Endothelial cell of umbilical vein (primary cell): ENCODE measurements around the gene PSME3. TPM values are rescaled to one million over a fixed set of nuclear protein-coding genes. Genes with fewer than 3 reads are reported as not detected.
A peak's percentile ranks its signal among the peaks of the same experiment; 100 is the strongest.

Experiments
- BruUV-seq: library from RNA; stranded (reverse); fragments of 400-500 nt; replicated peaks from 2 replicates; lab custom pipeline; 2021; lab: Mats Ljungman, UMichigan
- CTCF ChIA-PET: fragments of 300-600, 350-600 bp; sonication (Branson Sonifier 250); formaldehyde crosslinking; loops from one replicate; lab custom pipeline; 2021; ENCODE audit warnings: antibody characterized with exemption, inconsistent platforms; lab: Charles Lee
- POLR2A ChIA-PET: fragments of 300-600, 350-600 bp; sonication (Branson Sonifier 250); formaldehyde crosslinking; loops from one replicate; lab custom pipeline; 2021; ENCODE audit warnings: antibody characterized with exemption, inconsistent platforms; lab: Charles Lee
- DNase-seq: peaks from one replicate; pipeline ENCODE4 v3.0.0-alpha.2; 2011; ENCODE audit warnings: low read depth, low spot score
- FAIRE-seq: peaks from 2 replicates; lab custom pipeline; 2011; peaks lifted over from hg19 to GRCh38; lab: Jason Lieb, UNC
- H2AFZ ChIP-seq: 2 replicates; pipeline ENCODE4 v1.6.0; 2012; ENCODE audit warnings: low read depth, low read length, control low read depth, inconsistent platforms
- H3K27ac ChIP-seq: 2 replicates; pipeline ENCODE4 v1.5.1; 2011; ENCODE audit warnings: low read depth, mild to moderate bottlenecking, control low read depth, low read length, moderate library complexity; ENCODE audit not compliant: insufficient read depth
- H3K27me3 ChIP-seq, 2 experiments: 2 replicates each; pipeline versions ENCODE4 v1.6.0 to v1.6.1; 2011; ENCODE audit warnings: low read length in 2 of 2, mixed read lengths in 1 of 2; ENCODE audit not compliant: control insufficient read depth in 2 of 2, insufficient read depth in 2 of 2
- H3K36me3 ChIP-seq, 2 experiments: 2 replicates in 1 of 2; 3 replicates in 1 of 2; pipeline ENCODE4 v1.5.1; 2011; ENCODE audit warnings: low read length in 2 of 2, mild to moderate bottlenecking in 1 of 2, moderate library complexity in 1 of 2; ENCODE audit not compliant: control insufficient read depth in 2 of 2, insufficient read depth in 2 of 2; ENCODE audit errors: extremely low read depth in 1 of 2
- H3K4me1 ChIP-seq: 3 replicates; pipeline ENCODE4 v1.5.1; 2011; ENCODE audit warnings: mild to moderate bottlenecking, low read length; ENCODE audit not compliant: control insufficient read depth, insufficient read depth; ENCODE audit errors: extremely low read depth
- H3K4me2 ChIP-seq: 2 replicates; pipeline ENCODE4 v1.6.1; 2011; ENCODE audit warnings: low read length, control low read depth, mixed read lengths; ENCODE audit not compliant: insufficient read depth
- H3K4me3 ChIP-seq, 3 experiments: fragments of 200-600 bp in 1 of 3; sonication (generic), shearing (Covaris generic) in 1 of 3; replicated peaks in 1 of 3; 2 replicates each; pipeline ENCODE4 v1.5.1; 2011 to 2016; ENCODE audit warnings: control low read depth in 3 of 3, low read length in 3 of 3, mild to moderate bottlenecking in 2 of 3, inconsistent platforms in 1 of 3, low read depth in 1 of 3, moderate library complexity in 1 of 3; ENCODE audit not compliant: insufficient read depth in 1 of 3
- H3K79me2 ChIP-seq: 2 replicates; pipeline ENCODE4 v1.6.0; 2012; ENCODE audit warnings: low read length, inconsistent platforms; ENCODE audit not compliant: control insufficient read depth, insufficient read depth
- H3K9ac ChIP-seq: replicated peaks from 2 replicates; pipeline ENCODE3; 2011; ENCODE audit warnings: low read length, control low read depth; ENCODE audit not compliant: insufficient read depth; ENCODE audit errors: extremely low read depth
- H3K9me1 ChIP-seq: replicated peaks from 3 replicates; pipeline ENCODE4 v1.6.0; 2011; ENCODE audit warnings: mild to moderate bottlenecking, low read length; ENCODE audit not compliant: control insufficient read depth, insufficient read depth; ENCODE audit errors: extremely low read depth
- H3K9me3 ChIP-seq: replicated peaks from 2 replicates; pipeline ENCODE4 v1.5.1; 2012; ENCODE audit warnings: low read length, inconsistent platforms; ENCODE audit not compliant: control insufficient read depth, insufficient read depth
- H4K20me1 ChIP-seq: replicated peaks from 2 replicates; pipeline ENCODE3; 2011; ENCODE audit warnings: mild to moderate bottlenecking, low read length; ENCODE audit not compliant: control insufficient read depth, insufficient read depth; ENCODE audit errors: extremely low read depth
- CTCF ChIP-seq, 2 donors: IDR thresholded peaks; 1 replicate in 1 of 2; 2 replicates in 1 of 2; pipeline ENCODE4 v1.5.1; 2011; ENCODE audit warnings: low read length in 2 of 2, mild to moderate bottlenecking in 2 of 2, moderate library complexity in 2 of 2, control low read depth in 1 of 2, inconsistent platforms in 1 of 2, low read depth in 1 of 2; ENCODE audit not compliant: insufficient read depth in 1 of 2; ENCODE audit errors: extremely low read depth in 1 of 2
- FOS ChIP-seq: IDR thresholded peaks from 2 replicates; pipeline ENCODE4 v1.6.1; 2011; ENCODE audit warnings: mild to moderate bottlenecking, low read length, moderate library complexity, borderline replicate concordance; ENCODE audit not compliant: insufficient read depth
- JUN ChIP-seq: IDR thresholded peaks from 2 replicates; pipeline ENCODE4 v1.6.1; 2011; ENCODE audit warnings: borderline replicate concordance, low read depth; ENCODE audit not compliant: insufficient read length, insufficient read depth
- POLR2A ChIP-seq: IDR thresholded peaks from 2 replicates; pipeline ENCODE4 v1.6.1; 2012; ENCODE audit warnings: low read depth, mild to moderate bottlenecking, control low read depth, low read length
- POLR2AphosphoS5 ChIP-seq: IDR thresholded peaks from 2 replicates; pipeline ENCODE4 v1.6.1; 2012; ENCODE audit warnings: low read depth, mild to moderate bottlenecking, control low read depth, low read length, moderate library complexity; ENCODE audit not compliant: insufficient read depth
- dilution Hi-C: fragments of 300-500 bp; cut with MboI; formaldehyde crosslinking; loops from one replicate; pipeline ENCODE4 v1.15.0; 2019; ENCODE audit warnings: low sequenced_read_pairs; ENCODE audit not compliant: extremely low pct_ligation_motif_present
- intact Hi-C: fragments of 100-400 bp; cut with micrococcal nuclease; formaldehyde crosslinking; loops from one replicate; pipeline ENCODE4 v1.10.0; 2022
- polyA plus RNA-seq, 4 experiments: library from polyadenylated mRNA; depleted of rRNA in 3 of 4; stranded (reverse) in 3 of 4; unstranded in 1 of 4; fragments of >200 nt; gene quantifications; 2 replicates each; pipeline versions ENCODE4 v1.2.1 to v1.2.3, GENCODE V29; 2011 to 2012; ENCODE audit warnings: missing spikeins in 1 of 4
- total RNA-seq: library from RNA; stranded (reverse); gene quantifications from 2 replicates; pipeline ENCODE4 v1.2.3, GENCODE V29; 2021

Gene PSME3
- total and polyA plus RNA-seq, 2 donors (not counting 3 experiments of a cell fraction or from before 2014, with no cell fraction given): 98.4 to 126 TPM

GRCh38 chr17:42809250-42809649 is 23.9 kb upstream of the PSME3 start:
- Histone ChIP-seq H3K79me2 (no peaks in the 10 kb centered on the region), H3K9ac (no peak overlapping the region), H2AFZ (no peak overlapping the region), H3K27ac (no peak overlapping the region), H3K4me2 (no peak overlapping the region), H3K4me1 (peaks cover 3% of the 10 kb centered on the region), H3K9me3 (no peaks in the 10 kb centered on the region), H3K9me1 (no peaks in the 10 kb centered on the region), H3K36me3 (peaks cover 13 to 16% of the 10 kb centered on the region in 2 experiments), H3K4me3 (no peak overlapping the region), H4K20me1 (no peaks in the 10 kb centered on the region), H3K27me3 (no peaks in the 10 kb centered on the region)
- ChIA-PET POLR2A (no interaction called here), CTCF (interaction anchor here (1.0 to 1.3 kb wide), 3 partner anchors 9 to 46 kb away, joined by 3 to 5 read pairs (median 4); partner anchors contain the start of gene BECN1)
- FAIRE-seq (no peak), DNase-seq (no peak)
- no peak for TF ChIP-seq CTCF (IDR thresholded peaks at IDR 0.05; ENCODE audit: extremely low read depth in 1 of 2, insufficient read depth in 1 of 2, low read depth in 1 of 2, low read length in 2 of 2)
- no peak for TF ChIP-seq FOS
- no peak for TF ChIP-seq POLR2A
- intact Hi-C loops (no loop called here), dilution Hi-C loops (no loop called here)
- BruUV-seq: no TSS peak

- Histone ChIP-seq H3K4me1 (peaks cover 20% of the 10 kb centered on the region), H2AFZ (no peak overlapping the region), H3K9me3 (no peaks in the 10 kb centered on the region), H3K79me2 (no peaks in the 10 kb centered on the region), H4K20me1 (no peaks in the 10 kb centered on the region), H3K36me3 (peaks cover 24 to 28% of the 10 kb centered on the region in 2 experiments), H3K4me2 (peak overlapping the region; percentile 20), H3K27ac (peak overlapping the region; percentile 41), H3K27me3 (no peaks in the 10 kb centered on the region), H3K4me3 (no peak overlapping the region), H3K9me1 (no peaks in the 10 kb centered on the region), H3K9ac (peak overlapping the region; percentile 10)
- ChIA-PET CTCF (interaction anchor here (0.8 to 2.8 kb wide), 12 partner anchors 8 to 237 kb away, joined by 3 to 43 read pairs (median 6); partner anchors contain the start of genes BECN1, PSMC3IP, RPL27 and VPS25), POLR2A (interaction anchor here (2.4 kb wide), 1 partner anchor 10 kb away, joined by 10 read pairs; the partner anchor contains the start of gene BECN1)
- no peak for TF ChIP-seq CTCF (IDR thresholded peaks at IDR 0.05; ENCODE audit: extremely low read depth in 1 of 2, insufficient read depth in 1 of 2, low read depth in 1 of 2, low read length in 2 of 2)
- TF ChIP-seq FOS: peak; percentile 16
- TF ChIP-seq JUN: peak; percentile 67
- peak; percentile 40 for TF ChIP-seq POLR2AphosphoS5
- peak; percentile 63 for DNase-seq
- no TSS peak for BruUV-seq
- dilution Hi-C loops: loop anchor here (10.0 kb wide), 1 partner anchor 210 kb away; the partner anchor contains the start of genes RETREG3 and TUBG1
- peak; percentile 82 for FAIRE-seq
- intact Hi-C loops: no loop called here
Observed at GRCh38 chr17:42814633-42815399, 18.4 kb upstream of the PSME3 start.
